GM18867 (cell line): ENCODE data around the gene TBC1D10A.
"Not testable (repeated sequence)": the region's sequence is repeated elsewhere in the genome, so short reads cannot be mapped to it uniquely, and the experiment has no call there.

ENCODE experiments used
- ATAC-seq: cut with Tn5 transposase; IDR thresholded peaks from one replicate; pipeline ENCODE4 v1.9.1; 2021; ENCODE audit warnings: mild to moderate bottlenecking, moderate library complexity; ENCODE audit not compliant: unreplicated experiment

The TBC1D10A gene

GRCh38 chr22:30348404-30348803 lies 21.7 kb upstream of the TBC1D10A start:
- ATAC-seq, result no peak

- no peak for ATAC-seq
Observed at GRCh38 chr22:30347255-30347892, 20.6 kb upstream of the TBC1D10A start.

GRCh38 chr22:30344447-30345200 lies 17.9 kb upstream of the TBC1D10A start:
- no peak for ATAC-seq

- no peak for ATAC-seq
Observed at GRCh38 chr22:30340911-30341685, 14.4 kb upstream of the TBC1D10A start.

GRCh38 chr22:30338802-30339201 lies 12.1 kb upstream of the TBC1D10A start:
- no peak for ATAC-seq

GRCh38 chr22:30338341-30338740 lies 11.6 kb upstream of the TBC1D10A start:
- not testable (repeated sequence) for ATAC-seq

- no peak for ATAC-seq
Observed at GRCh38 chr22:30337461-30337778, 10.7 kb upstream of the TBC1D10A start.

- no peak for ATAC-seq
Observed at GRCh38 chr22:30336752-30337460, 10.2 kb upstream of the TBC1D10A start.

- ATAC-seq, result no peak
Observed at GRCh38 chr22:30335236-30335635, 8.5 kb upstream of the TBC1D10A start.

- ATAC-seq, result no peak
Observed at GRCh38 chr22:30334646-30335045, 7.9 kb upstream of the TBC1D10A start.

GRCh38 chr22:30333707-30334087 lies 7.0 kb upstream of the TBC1D10A start:
- no peak for ATAC-seq

- no peak for ATAC-seq
Observed at GRCh38 chr22:30332994-30333706, 6.4 kb upstream of the TBC1D10A start.

- ATAC-seq, result no peak
Observed at GRCh38 chr22:30332551-30332950, 5.8 kb upstream of the TBC1D10A start.

GRCh38 chr22:30328466-30329049 lies 1.8 kb upstream of the TBC1D10A start:
- no peak for ATAC-seq

GRCh38 chr22:30327864-30328345 lies 1.2 kb upstream of the TBC1D10A start:
- ATAC-seq, result no peak

- ATAC-seq, result peak; percentile 24
Observed at GRCh38 chr22:30326255-30326705, 461 bp downstream of the TBC1D10A start.

- no peak for ATAC-seq
Observed at GRCh38 chr22:30325724-30326254, 952 bp downstream of the TBC1D10A start.

- ATAC-seq, result no peak
Observed at GRCh38 chr22:30325065-30325720, 1.5 kb downstream of the TBC1D10A start.

- no peak for ATAC-seq
Observed at GRCh38 chr22:30324014-30324730, 2.6 kb downstream of the TBC1D10A start.
